IMR-90 (cell line): ENCODE data around the gene HOMER3. TPM values are rescaled to one million over a fixed set of nuclear protein-coding genes. Genes with fewer than 3 reads are reported as not detected.
"Not testable (repeated sequence)": the region's sequence is repeated elsewhere in the genome, so short reads cannot be mapped to it uniquely, and the experiment has no call there.

Source experiments
- ATAC-seq: fragments of 200-7000 bp; cut with Tn5 transposase; 2 replicates; pipeline ENCODE4 v1.9.1; 2020; ENCODE audit warnings: low read depth, mild to moderate bottlenecking, moderate library complexity
- BruUV-seq: library from RNA; stranded (reverse); fragments of 400-500 nt; replicated peaks from 2 replicates; lab custom pipeline; 2021; lab: Mats Ljungman, UMichigan
- CTCF ChIA-PET: fragments of 300-600 bp; formaldehyde crosslinking; extraction: SDS; loops from one replicate; lab custom pipeline; 2021; ENCODE audit warnings: antibody characterized with exemption; lab: Yijun Ruan, JAX
- POLR2A ChIA-PET: fragments of 300-600 bp; sonication (Branson Sonifier 250); formaldehyde crosslinking; loops from one replicate; lab custom pipeline; 2022; ENCODE audit warnings: antibody characterized with exemption; ENCODE audit not compliant: unreplicated experiment; lab: Charles Lee
- DNase-seq: peaks from one replicate; pipeline ENCODE4 v3.0.0; 2013
- H2AFZ ChIP-seq: replicated peaks from 2 replicates; pipeline ENCODE3; 2013; ENCODE audit warnings: low read length, mild to moderate bottlenecking; ENCODE audit not compliant: poor library complexity
- H2AK5ac ChIP-seq: 2 replicates; pipeline ENCODE4 v1.6.1; 2013; ENCODE audit warnings: low read depth, low read length, inconsistent platforms
- H2AK9ac ChIP-seq: replicated peaks from 2 replicates; pipeline ENCODE3; 2013; ENCODE audit warnings: mild to moderate bottlenecking, low read depth, low read length, moderate library complexity; ENCODE audit not compliant: poor library complexity
- H2BK120ac ChIP-seq: 2 replicates; pipeline ENCODE4 v1.6.1; 2013; ENCODE audit warnings: low read depth, low read length, inconsistent platforms
- H2BK15ac ChIP-seq: 3 replicates; pipeline ENCODE4 v1.6.1; 2013; ENCODE audit warnings: low read depth, low read length, inconsistent platforms
- H2BK20ac ChIP-seq: 2 replicates; pipeline ENCODE4 v1.6.1; 2013; ENCODE audit warnings: low read depth, mild to moderate bottlenecking, inconsistent platforms, low read length, moderate library complexity
- H2BK5ac ChIP-seq: 2 replicates; pipeline ENCODE4 v1.6.1; 2013; ENCODE audit warnings: mild to moderate bottlenecking, low read depth, low read length, inconsistent platforms; ENCODE audit not compliant: poor library complexity, severe bottlenecking
- H3K14ac ChIP-seq: replicated peaks from 2 replicates; pipeline ENCODE4 v1.6.1; 2013; ENCODE audit warnings: low read depth, low read length, inconsistent platforms
- H3K18ac ChIP-seq: 2 replicates; pipeline ENCODE4 v1.6.1; 2013; ENCODE audit warnings: low read depth, low read length, control low read depth
- H3K23ac ChIP-seq: 2 replicates; pipeline ENCODE4 v1.6.1; 2013; ENCODE audit warnings: low read depth, low read length, inconsistent platforms
- H3K27ac ChIP-seq: 2 replicates; pipeline ENCODE4 v1.5.1; 2013; ENCODE audit warnings: mild to moderate bottlenecking, control low read depth, low read length; ENCODE audit not compliant: insufficient read depth
- H3K27me3 ChIP-seq: 2 replicates; pipeline ENCODE4 v1.6.1; 2013; ENCODE audit warnings: low read length; ENCODE audit not compliant: control insufficient read depth, insufficient read depth
- H3K36me3 ChIP-seq: 2 replicates; pipeline ENCODE4 v1.6.1; 2013; ENCODE audit warnings: low read length, mixed read lengths; ENCODE audit not compliant: control insufficient read depth, insufficient read depth
- H3K4ac ChIP-seq: 2 replicates; pipeline ENCODE4 v1.6.1; 2013; ENCODE audit warnings: low read depth, low read length, inconsistent platforms
- H3K4me1 ChIP-seq: 2 replicates; pipeline ENCODE4 v1.6.1; 2013; ENCODE audit warnings: low read length, mixed read lengths; ENCODE audit not compliant: control insufficient read depth, insufficient read depth
- H3K4me2 ChIP-seq: 2 replicates; pipeline ENCODE4 v1.6.1; 2013; ENCODE audit warnings: low read depth, mild to moderate bottlenecking, control low read depth, low read length, moderate library complexity
- H3K4me3 ChIP-seq: 2 replicates; pipeline ENCODE4 v1.5.1; 2013; ENCODE audit warnings: low read depth, mild to moderate bottlenecking, control low read depth, low read length, moderate library complexity; ENCODE audit not compliant: insufficient read depth
- H3K56ac ChIP-seq: 2 replicates; pipeline ENCODE4 v1.6.1; 2013; ENCODE audit warnings: low read length, inconsistent platforms; ENCODE audit not compliant: insufficient read depth; ENCODE audit errors: extremely low read depth
- H3K79me1 ChIP-seq, 2 experiments: 2 replicates each; pipeline ENCODE4 v1.6.1; 2013; ENCODE audit warnings: low read length in 2 of 2, inconsistent platforms in 1 of 2, low read depth in 1 of 2
- H3K9ac ChIP-seq: 2 replicates; pipeline ENCODE4 v1.6.1; 2013; ENCODE audit warnings: low read depth, low read length, control low read depth
- H3K9me1 ChIP-seq: 2 replicates; pipeline ENCODE4 v1.6.1; 2013; ENCODE audit warnings: low read length, inconsistent platforms; ENCODE audit not compliant: insufficient read depth
- H3K9me3 ChIP-seq: 2 replicates; pipeline ENCODE4 v1.6.1; 2013; ENCODE audit warnings: low read length; ENCODE audit not compliant: control insufficient read depth, insufficient read depth
- H4K20me1 ChIP-seq: 2 replicates; pipeline ENCODE4 v1.6.1; 2013; ENCODE audit warnings: low read length, inconsistent platforms; ENCODE audit not compliant: insufficient read depth
- H4K5ac ChIP-seq: 2 replicates; pipeline ENCODE4 v1.6.1; 2013; ENCODE audit warnings: mild to moderate bottlenecking, low read depth, low read length, control low read depth
- H4K8ac ChIP-seq, 2 experiments: 2 replicates each; pipeline ENCODE4 v1.6.1; 2013; ENCODE audit warnings: low read depth in 2 of 2, low read length in 2 of 2, control low read depth in 1 of 2, inconsistent platforms in 1 of 2
- H4K91ac ChIP-seq: 2 replicates; pipeline ENCODE4 v1.6.1; 2013; ENCODE audit warnings: low read depth, low read length, inconsistent platforms; ENCODE audit not compliant: insufficient read depth
- WGBS, 2 experiments: methylation state at CpG; one replicate each; pipeline versions ENCODE4 v1.1.5 to v1.1.7; 2013; ENCODE audit warnings: missing lambda C conversion rate in 2 of 2; ENCODE audit not compliant: insufficient read length in 1 of 2; ENCODE audit errors: extremely low coverage in 2 of 2; 5-methylcytosine and 5-hydroxymethylcytosine counted together
- dilution Hi-C: fragments of 300-500 bp; cut with HindIII; formaldehyde crosslinking; loops from one replicate; pipeline ENCODE4 v1.14.3; 2018; ENCODE audit warnings: low sequenced_read_pairs; ENCODE audit not compliant: unreplicated experiment
- in situ Hi-C: fragments of 300-500 bp; cut with MboI; formaldehyde crosslinking; loops from 3 replicates; pipeline ENCODE4 v1.14.3; 2019; ENCODE audit warnings: low sequenced_read_pairs, inconsistent platforms, mixed read lengths
- intact Hi-C: fragments of 100-400 bp; cut with micrococcal nuclease; formaldehyde crosslinking; loops from 2 replicates; pipeline ENCODE4 v1.10.0; 2022
- polyA plus RNA-seq, 3 experiments: library from polyadenylated mRNA; depleted of rRNA; stranded (reverse); fragments of >200 nt; gene quantifications; 2 replicates each; pipeline ENCODE4 v1.2.3, GENCODE V29; 2012; ENCODE audit warnings: low replicate concordance in 1 of 3
- total RNA-seq: library from RNA; depleted of rRNA; stranded (reverse); fragments of >200 nt; gene quantifications from 2 replicates; pipeline ENCODE4 v1.2.3, GENCODE V29; 2012

HOMER3 gene
- total and polyA plus RNA-seq, 2 of the 4 experiments (the other 2 are of a cell fraction) = 53.4 to 77.0 TPM

- CTCF ChIA-PET, H4K91ac ChIP-seq, BruUV-seq, H4K8ac ChIP-seq, POLR2A ChIA-PET, H3K9ac ChIP-seq, H3K4ac ChIP-seq, H3K4me1 ChIP-seq, H2BK15ac ChIP-seq, H2BK5ac ChIP-seq, H3K14ac ChIP-seq, H3K9me3 ChIP-seq, in situ Hi-C loops, H3K27ac ChIP-seq, H2AK5ac ChIP-seq, H4K5ac ChIP-seq, DNase-seq, H3K56ac ChIP-seq, H3K4me2 ChIP-seq, ATAC-seq, dilution Hi-C loops, H3K4me3 ChIP-seq, H2AK9ac ChIP-seq, H2AFZ ChIP-seq, H2BK20ac ChIP-seq, H3K27me3 ChIP-seq, H3K18ac ChIP-seq, H2BK120ac ChIP-seq, H3K23ac ChIP-seq, H3K9me1 ChIP-seq: not testable (repeated sequence)
- peaks cover 41% of the 10 kb centered on the region for H4K20me1 ChIP-seq
- WGBS, 2 experiments = 80% methylated on average over 1 of the region's 9 CpGs; no CpG with 5 or more reads in 1 of the 2 experiments
- peaks cover 32 to 73% of the 10 kb centered on the region in 2 experiments for H3K79me1 ChIP-seq
- intact Hi-C loops = loop anchor here (1.0 to 5.0 kb wide), 2 partner anchors 21 to 330 kb away; partner anchors contain the start of genes CERS1 and REX1BD
- peaks cover 30% of the 10 kb centered on the region for H3K36me3 ChIP-seq
These were observed 23.4 kb downstream of the HOMER3 start for GRCh38 chr19:18917593-18917992.
